SU-DHL-6 (cell line): Measurements from ENCODE around the gene RAB22A.

Experiments
- CTCF ChIP-seq: fragments of 200-600 bp; sonication (generic); IDR thresholded peaks from one replicate; pipeline ENCODE4 v1.5.1; 2017; ENCODE audit warnings: antibody characterized with exemption, mild to moderate bottlenecking, low read length, moderate library complexity; ENCODE audit not compliant: insufficient read depth, poor library complexity, severe bottlenecking
- EZH2phosphoT487 ChIP-seq: fragments of 200-600 bp; sonication (generic), shearing (Covaris generic); conservative IDR thresholded peaks from 2 replicates; pipeline ENCODE4 v1.6.1; 2018; ENCODE audit warnings: mild to moderate bottlenecking, antibody characterized with exemption, low read length, moderate library complexity, mixed read lengths

GRCh38 chr20:58372806-58373205, 63.3 kb downstream of the RAB22A start:
- TF ChIP-seq CTCF: no peak
- no peak for TF ChIP-seq EZH2phosphoT487
